H9 (cell line): Measurements from ENCODE around the gene NEURL4. TPM values are rescaled to one million over a fixed set of nuclear protein-coding genes. Genes with fewer than 3 reads are reported as not detected.

Source experiments
- DNase-seq: peaks from one replicate; pipeline ENCODE4 v3.0.0-alpha.2; 2017
- H2AFZ ChIP-seq: one replicate; pipeline ENCODE4 v1.6.1; 2013; ENCODE audit warnings: mild to moderate bottlenecking, low read length, control low read depth, moderate library complexity
- H2AK5ac ChIP-seq: 2 replicates; pipeline ENCODE4 v1.6.1; 2013; ENCODE audit warnings: low read length, control low read depth, mixed read lengths; ENCODE audit not compliant: insufficient read length
- H2BK120ac ChIP-seq: one replicate; pipeline ENCODE4 v1.6.1; 2013; ENCODE audit warnings: low read depth, mild to moderate bottlenecking, low read length, control low read depth, inconsistent platforms; ENCODE audit not compliant: poor library complexity, severe bottlenecking
- H2BK12ac ChIP-seq: 2 replicates; pipeline ENCODE4 v1.6.1; 2013; ENCODE audit warnings: low read length, control low read depth, mixed read lengths, low read depth; ENCODE audit not compliant: insufficient read length
- H2BK15ac ChIP-seq: 2 replicates; pipeline ENCODE4 v1.6.1; 2013; ENCODE audit warnings: low read depth, low read length, control low read depth
- H2BK20ac ChIP-seq: one replicate; pipeline ENCODE4 v1.6.1; 2013; ENCODE audit warnings: low read depth, mild to moderate bottlenecking, low read length, control low read depth, inconsistent platforms; ENCODE audit not compliant: poor library complexity, severe bottlenecking
- H2BK5ac ChIP-seq: 2 replicates; pipeline ENCODE4 v1.6.1; 2013; ENCODE audit warnings: low read length, control low read depth, mixed read lengths; ENCODE audit not compliant: insufficient read length
- H3K14ac ChIP-seq: 2 replicates; pipeline ENCODE4 v1.6.1; 2013; ENCODE audit warnings: low read length, control low read depth; ENCODE audit not compliant: insufficient read depth
- H3K18ac ChIP-seq: 2 replicates; pipeline ENCODE4 v1.6.1; 2013; ENCODE audit warnings: low read depth, mild to moderate bottlenecking, mixed read lengths, low read length, control low read depth; ENCODE audit not compliant: insufficient read length
- H3K23ac ChIP-seq: 2 replicates; pipeline ENCODE4 v1.6.1; 2013; ENCODE audit warnings: low read length, control low read depth, mixed read lengths, low read depth; ENCODE audit not compliant: insufficient read length
- H3K23me2 ChIP-seq: 2 replicates; pipeline ENCODE4 v1.6.1; 2013; ENCODE audit warnings: low read depth, mild to moderate bottlenecking, mixed read lengths, low read length, control low read depth; ENCODE audit not compliant: insufficient read length, poor library complexity, severe bottlenecking
- H3K27ac ChIP-seq: 2 replicates; pipeline ENCODE4 v1.5.1; 2013; ENCODE audit warnings: low read length, control low read depth, mixed read lengths, low read depth; ENCODE audit not compliant: insufficient read length
- H3K27me3 ChIP-seq: 2 replicates; pipeline ENCODE4 v1.6.1; 2013; ENCODE audit warnings: low read length, control low read depth, inconsistent platforms; ENCODE audit not compliant: insufficient read depth
- H3K4ac ChIP-seq: 2 replicates; pipeline ENCODE4 v1.6.1; 2013; ENCODE audit warnings: low read depth, mild to moderate bottlenecking, control low read depth, inconsistent platforms, low read length, moderate library complexity
- H3K4me1 ChIP-seq: 2 replicates; pipeline ENCODE4 v1.6.1; 2013; ENCODE audit warnings: low read length, control low read depth, inconsistent platforms; ENCODE audit not compliant: insufficient read depth
- H3K4me2 ChIP-seq: 2 replicates; pipeline ENCODE4 v1.6.1; 2013; ENCODE audit warnings: low read length, control low read depth, mixed read lengths; ENCODE audit not compliant: insufficient read length, insufficient read depth
- H3K56ac ChIP-seq: 2 replicates; pipeline ENCODE4 v1.6.1; 2013; ENCODE audit warnings: low read depth, mild to moderate bottlenecking, mixed read lengths, low read length, control low read depth; ENCODE audit not compliant: insufficient read length
- H3K79me1 ChIP-seq: 2 replicates; pipeline ENCODE4 v1.6.1; 2013; ENCODE audit warnings: low read depth, mild to moderate bottlenecking, moderate library complexity, low read length, control low read depth, inconsistent platforms; ENCODE audit not compliant: insufficient read depth, poor library complexity, severe bottlenecking
- H3K79me2 ChIP-seq: 2 replicates; pipeline ENCODE4 v1.6.1; 2013; ENCODE audit warnings: low read length, control low read depth, inconsistent platforms; ENCODE audit not compliant: insufficient read depth
- H3K9ac ChIP-seq: 2 replicates; pipeline ENCODE4 v1.6.1; 2013; ENCODE audit warnings: low read length, control low read depth, mixed read lengths; ENCODE audit not compliant: insufficient read length; ENCODE audit errors: extremely low read depth
- H3K9me3 ChIP-seq: one replicate; pipeline ENCODE4 v1.6.1; 2013; ENCODE audit warnings: low read depth, low read length, inconsistent platforms; ENCODE audit not compliant: control insufficient read depth
- H3T11ph ChIP-seq: one replicate; pipeline ENCODE4 v1.6.1; 2013; ENCODE audit warnings: mild to moderate bottlenecking, low read length, control low read depth, inconsistent platforms
- H4K20me1 ChIP-seq: one replicate; pipeline ENCODE4 v1.6.1; 2013; ENCODE audit not compliant: control insufficient read depth, insufficient read length, insufficient read depth
- H4K5ac ChIP-seq: 2 replicates; pipeline ENCODE4 v1.6.1; 2013; ENCODE audit warnings: low read depth, mild to moderate bottlenecking, mixed read lengths, low read length, control low read depth; ENCODE audit not compliant: insufficient read length
- H4K8ac ChIP-seq: replicated peaks from 2 replicates; pipeline ENCODE4 v1.6.1; 2013; ENCODE audit warnings: low read length, control low read depth, mixed read lengths, low read depth; ENCODE audit not compliant: insufficient read length
- H4K91ac ChIP-seq: 2 replicates; pipeline ENCODE4 v1.6.1; 2013; ENCODE audit warnings: low read depth, mild to moderate bottlenecking, moderate library complexity, mixed read lengths, low read length, control low read depth; ENCODE audit not compliant: insufficient read length
- H3K27ac Mint-ChIP-seq, 3 experiments: 2 replicates in 2 of 3; 3 replicates in 1 of 3; pipeline ENCODE4 v1.8.0; 2020 to 2021; ENCODE audit warnings: mixed read lengths in 3 of 3, mild to moderate bottlenecking in 1 of 3, moderate library complexity in 1 of 3
- H3K27me3 Mint-ChIP-seq: 2 replicates; pipeline ENCODE4 v1.8.0; 2021; ENCODE audit warnings: low read depth, mild to moderate bottlenecking, moderate library complexity, mixed read lengths
- H3K36me3 Mint-ChIP-seq, 3 experiments: 2 replicates in 2 of 3; 3 replicates in 1 of 3; pipeline ENCODE4 v1.8.0; 2020 to 2021; ENCODE audit warnings: low read depth in 3 of 3, mixed read lengths in 3 of 3; ENCODE audit not compliant: insufficient read depth in 1 of 3
- H3K4me1 Mint-ChIP-seq, 2 experiments: 2 replicates each; pipeline ENCODE4 v1.8.0; 2020; ENCODE audit warnings: mixed read lengths in 2 of 2
- H3K4me3 Mint-ChIP-seq, 2 experiments: 2 replicates in 1 of 2; 3 replicates in 1 of 2; pipeline ENCODE4 v1.8.0; 2020 to 2021; ENCODE audit warnings: mild to moderate bottlenecking in 2 of 2, mixed read lengths in 2 of 2, moderate library complexity in 1 of 2
- H3K9me3 Mint-ChIP-seq, 2 experiments: 2 replicates in 1 of 2; 3 replicates in 1 of 2; pipeline ENCODE4 v1.8.0; 2020; ENCODE audit warnings: mild to moderate bottlenecking in 2 of 2, mixed read lengths in 2 of 2, moderate library complexity in 1 of 2
- CTCF ChIP-seq: fragments of 200-600 bp; sonication (generic); conservative IDR thresholded peaks from 3 replicates; pipeline ENCODE4 v1.8.0; 2021; ENCODE audit warnings: antibody characterized with exemption, mild to moderate bottlenecking
- WGBS: extraction: QIAGEN DNeasy Blood & Tissue Kit; methylation state at CpG from one replicate; pipeline ENCODE4 v1.1.7; 2013; ENCODE audit warnings: missing lambda C conversion rate, low lambda C conversion rate, mixed read lengths; ENCODE audit not compliant: insufficient read length; ENCODE audit errors: extremely low coverage; 5-methylcytosine and 5-hydroxymethylcytosine counted together
- total RNA-seq: library from RNA; stranded (reverse); gene quantifications from 2 replicates; pipeline ENCODE4 v1.2.1, GENCODE V29; 2021

Gene NEURL4
- total RNA-seq, 1 experiment from 2014 or later: 54.8 TPM

GRCh38 chr17:7374353-7374752 lies 45.2 kb upstream of the NEURL4 start:
- H3K4me3 Mint-ChIP-seq: no peak overlapping the region
- Histone ChIP-seq H3K79me2 (no peaks in the 10 kb centered on the region), H4K8ac (no peak overlapping the region), H3K23me2 (no peaks in the 10 kb centered on the region), H2BK20ac (no peak overlapping the region), H3K18ac (no peak overlapping the region), H2AK5ac (no peak overlapping the region), H2BK15ac (no peak overlapping the region), H3K4me2 (no peak overlapping the region), H3K27ac (no peak overlapping the region), H4K5ac (no peak overlapping the region), H3K14ac (no peak overlapping the region), H3K4me1 (no peaks in the 10 kb centered on the region), H3K27me3 (no peaks in the 10 kb centered on the region), H2BK12ac (no peak overlapping the region), H4K20me1 (no peaks in the 10 kb centered on the region), H3K9ac (no peak overlapping the region), H4K91ac (no peak overlapping the region), H3T11ph (no peak overlapping the region), H3K4ac (no peak overlapping the region), H2BK120ac (no peak overlapping the region), H3K79me1 (no peaks in the 10 kb centered on the region), H3K56ac (no peak overlapping the region), H3K23ac (no peak overlapping the region), H3K9me3 (no peaks in the 10 kb centered on the region), H2BK5ac (no peak overlapping the region), H2AFZ (no peak overlapping the region)
- peaks cover 16% of the 10 kb centered on the region for H3K27me3 Mint-ChIP-seq
- no peak for TF ChIP-seq CTCF
- DNase-seq: no peak
- peaks cover 0 to 6% of the 10 kb centered on the region in 2 experiments; a peak in 3 of 4 replicates for H3K4me1 Mint-ChIP-seq
- H3K36me3 Mint-ChIP-seq: peaks cover 3 to 5% (median 4%) of the 10 kb centered on the region in 3 experiments; a peak in 5 of 7 replicates
- no CpG with 5 or more reads among the region's 2 CpGs for WGBS
- peaks cover 4 to 6% of the 10 kb centered on the region in 2 experiments for H3K9me3 Mint-ChIP-seq
- H3K27ac Mint-ChIP-seq: peak overlapping the region in 1 of 3 experiments; percentile 27; a peak in 1 of 7 replicates
